22Rv1 (cell line): ENCODE measurements around the gene SGPP1.

ENCODE experiments used
- CTCF ChIP-seq: fragments of 450-650 bp; IDR thresholded peaks from 2 replicates; pipeline ENCODE4 v1.5.1; 2017; ENCODE audit warnings: mild to moderate bottlenecking
- ZFX ChIP-seq: fragments of 450-650 bp; IDR thresholded peaks from 2 replicates; pipeline ENCODE4 v1.6.1; 2017; ENCODE audit warnings: antibody characterized with exemption, borderline replicate concordance

- no peak for TF ChIP-seq CTCF
- no peak for TF ChIP-seq ZFX
Observed at GRCh38 chr14:63654936-63655335, 72.9 kb downstream of the SGPP1 start.
